Fibroblast of skin of left biceps (primary cell): ENCODE measurements around the gene ASCC1.
"Not testable (repeated sequence)": the region's sequence is repeated elsewhere in the genome, so short reads cannot be mapped to it uniquely, and the experiment has no call there.

Experiments
- DNase-seq, 2 experiments: peaks; one replicate each; pipeline ENCODE4 v3.0.0-alpha.2; 2013; ENCODE audit warnings: low read depth in 2 of 2

Gene ASCC1

DNA sequence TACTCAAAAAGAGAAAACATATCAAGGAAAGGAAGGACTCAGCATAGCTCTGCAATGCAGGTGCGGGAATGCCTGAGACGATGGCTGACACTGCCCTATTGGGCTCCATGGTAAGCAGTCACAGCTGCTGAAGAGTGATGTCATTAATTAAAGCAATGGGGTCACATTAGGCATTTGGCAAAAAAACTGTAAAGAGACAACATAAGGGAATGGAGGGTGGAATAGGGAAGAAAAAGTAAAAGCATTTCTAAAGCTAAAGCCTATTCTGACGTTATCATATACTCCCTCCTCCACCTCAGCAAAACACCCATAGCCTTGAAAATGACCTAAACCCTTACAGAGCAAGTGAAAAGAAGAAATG lies 89.2 kb downstream of the ASCC1 start:
- DNase-seq, result no peak

DNA sequence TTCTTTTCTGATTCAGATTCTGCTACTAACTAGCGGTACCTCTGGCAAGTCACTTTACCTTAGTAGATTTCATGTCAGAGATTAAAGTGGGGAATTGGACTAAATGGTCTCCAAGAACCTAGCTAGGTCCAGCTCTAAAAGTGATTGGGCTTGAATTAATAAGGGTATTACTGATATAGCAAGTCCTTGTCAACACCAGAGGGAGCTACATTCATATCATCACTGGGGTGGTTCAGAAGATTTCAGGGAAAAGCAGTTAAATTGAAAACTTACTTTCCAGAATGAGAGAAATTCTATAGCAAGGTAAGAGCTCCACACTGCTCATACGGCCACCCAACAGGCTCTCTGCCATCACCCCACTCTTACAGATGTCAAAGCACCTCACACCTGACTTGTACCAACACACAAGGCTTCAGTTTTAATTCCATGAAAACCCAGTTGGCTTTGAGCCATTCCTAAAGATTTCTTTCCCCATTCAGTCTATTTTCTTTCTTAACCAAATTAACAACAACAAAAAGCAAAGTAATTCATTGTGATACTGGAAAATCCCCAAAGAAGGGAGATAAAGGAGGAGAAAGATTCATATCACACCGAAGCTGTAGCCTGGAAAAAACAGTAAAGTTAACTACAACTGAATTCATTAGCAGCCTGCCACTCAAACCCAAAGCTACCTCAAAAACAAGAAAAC lies 89.7 kb downstream of the ASCC1 start:
- DNase-seq, result peak in 1 of 2 experiments; percentile 12

DNA sequence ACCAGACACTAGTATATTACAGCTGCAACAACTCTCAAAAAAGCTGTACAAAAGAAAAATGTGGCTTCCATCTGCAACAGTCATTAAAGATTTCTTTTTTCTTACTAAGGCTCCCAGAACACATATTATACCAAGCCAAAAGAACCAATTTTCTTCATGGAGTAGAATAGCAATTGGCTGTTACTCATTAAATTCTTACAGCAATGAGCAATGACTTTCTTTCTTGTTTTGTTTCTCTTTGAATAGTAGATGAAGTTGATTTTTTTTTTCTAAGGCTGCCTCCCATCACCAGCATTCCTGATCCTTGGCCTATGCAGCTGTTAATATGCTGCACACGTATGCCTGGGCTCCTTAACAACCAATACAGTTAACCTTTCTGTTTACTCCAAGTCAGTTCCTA lies 91.1 kb downstream of the ASCC1 start:
- peak; percentile 5 to 26 for DNase-seq

DNA sequence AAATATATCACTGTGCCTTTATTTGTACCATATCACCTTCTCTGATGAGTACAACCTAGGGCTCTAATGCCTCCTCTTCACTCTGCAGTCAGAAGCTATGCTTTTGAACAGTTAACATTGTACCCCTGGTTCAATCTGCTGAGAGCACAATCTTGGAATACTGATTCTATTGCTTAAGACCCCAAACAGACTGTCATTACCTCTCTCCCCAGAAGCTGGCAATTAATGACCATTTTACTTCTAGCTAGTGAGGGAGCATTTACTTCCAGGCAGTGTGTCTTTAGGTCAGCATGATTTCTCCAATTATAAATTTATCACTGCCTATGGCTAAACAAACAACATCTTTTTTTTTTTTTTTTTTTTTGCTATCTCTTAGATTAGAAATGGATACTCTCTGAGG lies 91.7 kb downstream of the ASCC1 start:
- no peak for DNase-seq

DNA sequence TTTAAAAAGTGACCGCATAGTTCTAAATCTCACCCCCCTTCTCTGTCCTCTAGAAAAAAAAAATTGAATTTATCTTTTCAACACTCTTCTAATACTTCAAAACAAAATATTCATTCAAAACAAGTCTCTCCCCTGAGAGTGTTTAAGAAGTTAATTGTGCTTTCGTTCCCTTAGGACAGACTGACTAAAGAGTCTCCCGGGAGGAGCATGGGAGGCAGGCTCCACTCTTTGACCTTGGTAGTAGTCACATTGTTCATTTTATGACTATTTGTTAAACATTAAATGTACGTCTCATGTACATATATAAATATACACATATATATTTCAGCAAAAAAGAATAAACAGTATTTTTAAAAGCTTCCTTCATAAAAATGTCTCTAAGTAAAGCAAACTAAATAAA lies 92.5 kb downstream of the ASCC1 start:
- no peak for DNase-seq

DNA sequence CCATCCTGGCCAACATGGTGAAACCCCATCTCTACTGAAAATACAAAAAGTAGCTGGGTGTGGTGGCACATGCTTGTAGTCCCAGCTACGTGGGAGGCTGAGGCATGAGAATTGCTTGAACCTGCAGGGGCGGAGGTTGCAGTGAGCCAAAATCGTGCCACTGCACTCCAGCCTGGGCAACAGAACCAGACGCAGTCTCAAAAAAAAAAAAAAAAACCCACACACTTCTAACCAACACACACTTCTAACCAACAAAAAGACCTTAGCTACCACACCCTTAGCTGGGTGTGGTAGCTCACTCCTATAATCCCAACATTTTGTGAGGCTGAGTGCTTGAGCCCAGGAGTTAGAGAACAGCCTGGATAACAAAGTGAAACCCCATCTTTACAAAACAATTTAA lies 93.9 kb downstream of the ASCC1 start:
- DNase-seq, result no peak

DNA sequence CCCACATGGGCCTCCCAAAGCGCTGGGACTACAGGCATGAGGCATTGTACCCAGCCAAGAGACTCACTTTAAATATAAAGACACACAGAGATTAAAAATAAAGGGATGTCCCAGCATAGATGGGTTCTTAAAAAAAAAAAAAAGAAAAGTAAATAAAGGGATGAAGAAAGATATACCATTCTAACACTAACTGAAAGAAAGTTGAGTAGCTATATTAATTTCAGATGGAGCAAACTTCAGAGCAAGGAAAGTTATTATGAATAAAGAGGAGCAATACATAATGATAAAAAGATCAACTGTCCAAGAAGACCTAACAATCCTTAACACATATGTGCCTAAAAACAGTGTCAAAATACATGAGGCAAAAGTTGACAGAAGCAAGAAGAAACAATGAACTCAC lies 94.7 kb downstream of the ASCC1 start:
- DNase-seq, result no peak

DNA sequence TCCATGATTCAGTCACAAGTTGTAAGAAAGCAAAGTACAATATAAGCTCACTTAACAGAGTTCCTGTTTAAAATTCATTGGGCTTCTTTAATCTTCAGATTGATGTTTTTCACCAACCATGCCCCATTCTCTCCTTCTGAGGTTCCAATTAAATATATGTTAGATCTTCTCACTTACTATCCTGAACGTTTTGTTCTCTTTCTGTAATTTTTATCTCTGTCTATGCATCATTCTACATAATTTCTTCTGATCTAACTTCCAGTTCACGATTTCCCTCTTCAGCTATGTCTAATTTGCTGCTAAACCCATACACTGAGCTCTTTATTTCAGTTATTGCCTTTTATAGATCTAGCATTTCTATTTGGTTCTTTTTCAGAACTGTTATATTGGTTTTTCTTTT lies 99.7 kb downstream of the ASCC1 start:
- DNase-seq, result no peak

DNA sequence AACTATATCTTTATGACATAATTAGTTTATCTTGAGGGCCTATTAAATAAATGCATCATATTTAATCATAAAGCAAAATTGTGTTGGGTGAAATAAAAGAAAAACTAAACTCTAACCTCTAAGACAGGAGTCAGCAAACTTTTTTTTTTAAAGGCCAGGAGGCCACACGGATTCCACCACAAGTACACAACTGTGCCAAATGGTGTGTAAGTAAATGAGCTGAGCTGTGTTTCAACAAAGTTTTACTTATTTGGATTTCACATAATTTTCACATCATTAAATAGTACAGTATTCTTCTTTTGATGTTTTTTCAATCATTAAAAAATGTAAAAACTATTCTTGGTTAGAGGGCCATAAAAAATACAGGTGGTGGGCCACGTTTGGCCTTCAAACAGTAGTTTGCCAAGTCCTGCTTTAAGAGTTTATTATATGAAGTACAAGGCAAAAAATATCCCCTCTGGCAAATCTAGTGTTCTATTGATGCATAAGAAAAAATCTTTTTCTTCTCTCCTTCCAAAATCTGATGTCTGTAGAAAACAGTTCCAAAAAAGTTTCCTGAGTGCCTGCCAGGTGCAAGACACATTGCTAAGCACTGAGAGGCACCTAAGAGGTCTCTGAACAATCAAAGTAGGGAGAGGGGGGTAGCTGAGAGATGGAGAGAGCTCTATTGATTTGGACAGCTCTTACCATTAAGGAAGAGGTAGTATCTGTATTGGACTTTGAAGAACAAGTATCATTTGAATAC lies 101.2 kb downstream of the ASCC1 start:
- no peak for DNase-seq

DNA sequence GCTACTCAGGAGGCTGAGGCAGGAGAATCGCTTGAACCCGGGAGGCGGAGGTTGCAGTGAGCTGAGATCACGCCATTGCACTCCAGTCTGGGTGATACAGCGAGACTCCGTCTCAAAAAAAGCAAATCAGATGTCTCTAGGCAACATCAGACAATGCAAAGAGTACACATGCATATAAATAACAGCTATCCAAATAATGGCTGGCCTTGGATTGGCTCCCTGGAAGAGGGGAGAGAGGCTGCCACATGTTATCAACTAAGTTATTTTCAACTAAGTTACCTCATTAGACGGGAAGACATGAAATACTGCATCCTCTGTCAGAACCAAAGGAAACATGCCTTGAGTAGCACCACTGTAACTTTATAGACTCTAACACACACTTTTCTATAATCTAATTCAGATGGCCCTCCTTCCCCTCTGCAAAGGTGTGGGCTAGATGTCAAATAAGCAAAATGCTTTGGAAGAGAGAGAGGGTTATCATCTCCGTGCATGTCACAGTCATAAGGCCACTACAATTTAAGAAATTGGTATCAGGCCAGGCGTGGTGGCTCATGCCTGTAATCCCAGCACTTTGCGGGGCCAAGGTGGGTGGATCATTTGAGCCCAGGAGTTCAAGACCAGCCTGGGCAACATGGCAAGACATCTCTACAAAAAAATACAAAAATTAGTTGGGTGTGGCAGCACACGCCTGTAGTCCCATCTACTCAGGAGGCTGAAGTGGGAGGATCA lies 105.2 kb downstream of the ASCC1 start:
- DNase-seq, result no peak

DNA sequence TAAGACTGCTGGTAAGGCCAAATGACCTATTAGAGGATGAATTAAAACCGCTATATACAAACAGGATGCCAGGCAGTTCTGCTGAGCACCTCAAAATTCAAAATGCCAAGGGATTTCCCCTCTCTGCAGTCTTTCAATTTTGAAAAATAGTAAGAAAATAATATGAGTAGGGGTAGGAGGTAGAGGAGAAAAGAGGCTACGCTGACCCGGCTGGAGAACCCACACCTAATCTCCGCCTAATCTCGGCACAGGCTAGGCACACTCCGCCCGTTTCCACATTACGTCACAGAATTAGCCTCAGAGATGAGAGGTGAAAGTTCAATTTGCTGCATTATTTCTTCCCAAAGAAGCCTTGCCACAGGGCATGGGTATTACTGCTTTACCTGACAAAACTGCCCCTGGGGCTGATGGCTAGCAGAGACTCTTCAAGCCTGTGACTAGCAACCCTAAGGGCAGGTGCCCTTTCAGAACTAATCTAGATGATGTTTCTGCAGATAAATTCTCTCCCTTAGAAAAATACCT lies 106.4 kb downstream of the ASCC1 start:
- no peak for DNase-seq

DNA sequence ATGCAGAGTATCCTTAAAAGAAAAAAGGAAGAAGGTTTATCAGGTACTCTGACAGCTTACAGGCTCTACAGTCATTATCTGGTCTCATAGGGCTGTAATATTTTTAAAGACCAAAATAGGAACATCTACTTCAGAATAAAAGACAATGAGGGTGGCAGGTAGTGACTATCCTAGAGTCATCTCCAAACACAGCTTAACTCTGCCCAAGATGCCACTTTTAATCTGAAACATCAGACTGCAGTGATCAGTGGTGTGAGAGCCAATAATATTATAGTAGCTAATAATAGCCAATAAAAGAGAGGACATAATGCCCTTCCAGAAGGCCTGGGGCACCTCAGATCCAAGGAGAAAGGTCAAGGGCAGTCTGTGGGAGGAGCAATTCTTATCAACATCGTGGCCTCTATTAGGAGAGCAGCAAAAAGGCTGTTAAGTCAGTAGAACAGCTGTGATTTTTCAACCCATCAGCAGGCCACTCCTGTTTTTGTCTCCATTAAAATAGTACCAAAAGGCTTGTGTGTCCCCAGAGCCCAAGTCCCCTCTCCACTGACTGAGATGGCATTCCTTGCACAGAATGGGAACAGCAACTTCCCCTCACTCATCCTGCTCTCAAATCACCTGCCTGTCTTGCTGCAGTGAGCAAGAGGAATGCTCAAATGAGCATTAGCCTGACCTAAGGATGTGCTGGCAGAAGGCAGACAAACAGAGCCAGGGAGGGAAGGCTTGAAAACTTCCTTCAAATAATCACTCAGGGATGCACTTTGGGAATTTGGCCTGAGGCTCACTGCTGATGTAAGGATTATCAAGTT lies 107.0 kb downstream of the ASCC1 start:
- no peak for DNase-seq

DNA sequence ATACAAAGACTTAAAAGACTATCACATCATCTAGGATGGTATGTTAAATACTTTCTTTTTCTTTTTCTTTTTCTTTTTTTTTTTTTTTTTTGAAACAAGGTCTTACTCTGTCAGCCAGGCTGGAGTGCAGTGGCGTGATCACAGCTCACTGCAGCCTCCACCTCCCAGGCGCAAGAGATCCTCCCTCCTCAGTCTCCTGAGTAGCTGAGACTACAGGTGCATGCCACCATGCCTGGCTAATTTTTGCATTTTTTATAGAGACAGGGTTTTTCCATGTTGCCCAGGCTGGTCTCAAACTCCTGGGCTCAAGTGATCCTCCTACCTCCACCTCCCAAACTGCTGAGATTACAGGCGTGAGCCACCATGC lies 108.1 kb downstream of the ASCC1 start:
- DNase-seq, result not testable (repeated sequence)

DNA sequence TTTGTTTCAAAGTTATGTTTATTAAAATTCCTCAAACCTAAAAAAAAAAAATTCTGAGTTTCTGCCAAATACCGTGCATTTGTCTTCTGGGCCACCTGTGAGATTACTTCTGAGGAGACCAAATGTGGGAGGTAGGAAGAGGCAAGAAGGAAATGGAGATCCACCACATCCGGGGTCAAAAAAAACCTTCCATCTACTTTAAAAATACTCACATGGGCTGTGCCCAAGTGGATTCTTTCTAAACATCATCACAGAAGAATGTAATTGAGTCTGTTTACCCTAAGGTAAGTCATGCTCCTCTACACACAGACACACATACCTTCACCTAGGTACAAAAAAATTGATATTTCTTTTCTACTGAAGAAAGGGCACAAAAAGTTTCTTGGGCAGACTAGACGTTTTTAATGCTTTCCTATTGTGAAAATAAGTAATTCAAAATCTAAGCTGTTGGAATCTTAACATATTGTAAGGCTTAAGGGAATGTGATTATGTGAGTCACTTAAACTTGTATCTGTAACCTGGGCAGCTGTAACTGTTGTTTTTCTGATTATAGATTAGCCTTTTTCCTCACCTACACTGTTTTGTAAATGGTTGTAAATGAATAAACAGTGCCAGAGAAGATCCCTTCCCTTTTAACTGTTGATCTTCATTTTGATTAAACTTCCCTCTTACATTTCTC lies 108.6 kb downstream of the ASCC1 start:
- DNase-seq, result no peak

DNA sequence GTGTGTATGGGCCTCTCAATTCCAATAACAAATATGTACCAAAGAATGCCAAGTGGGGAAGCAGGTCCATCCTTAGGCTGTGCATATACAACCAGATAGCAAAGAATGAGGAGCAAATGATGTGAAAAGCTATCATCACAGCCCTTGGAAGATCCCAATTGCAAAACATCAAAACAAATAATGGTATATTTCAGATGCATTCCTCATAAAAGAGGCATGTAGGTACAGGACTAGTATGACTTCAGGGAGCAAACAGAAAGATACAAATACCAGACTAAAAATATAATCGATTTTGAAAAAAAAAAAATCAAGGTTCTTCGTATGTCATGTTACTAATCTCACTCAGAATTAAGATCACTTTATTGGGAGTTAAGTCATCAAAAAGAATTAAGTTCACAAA lies 109.2 kb downstream of the ASCC1 start:
- no peak for DNase-seq

DNA sequence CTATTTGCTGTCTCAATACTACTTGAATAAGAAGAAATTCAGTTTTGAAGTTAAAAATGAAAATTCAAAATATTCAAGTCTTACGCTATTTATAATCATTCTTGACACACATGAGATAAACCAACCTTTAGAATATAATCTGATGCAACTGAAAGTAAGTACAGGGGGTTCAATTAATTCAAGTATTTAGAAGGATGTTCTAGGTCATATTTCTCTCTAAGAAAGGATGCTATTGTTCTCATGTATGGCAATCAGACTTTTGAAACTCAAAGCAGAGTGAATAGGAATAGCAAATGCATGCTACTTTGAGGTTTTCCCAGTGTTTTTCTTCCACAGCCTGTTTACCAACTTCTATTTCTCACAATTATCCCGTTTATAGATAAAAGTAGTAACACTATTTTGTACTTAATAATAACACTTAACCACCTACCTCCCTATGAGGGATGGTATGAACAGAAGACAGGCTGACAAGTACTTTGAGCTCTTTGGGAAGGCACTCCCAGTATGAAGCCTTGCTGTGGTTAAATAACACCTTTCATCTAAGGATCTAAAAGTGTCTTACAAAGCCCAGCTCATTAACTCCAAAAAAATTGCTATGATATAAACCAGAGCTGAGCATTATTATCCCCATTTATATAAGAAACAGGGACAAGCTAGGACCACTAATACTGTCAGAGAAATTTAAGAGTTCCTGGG lies 109.8 kb downstream of the ASCC1 start:
- DNase-seq, result no peak

DNA sequence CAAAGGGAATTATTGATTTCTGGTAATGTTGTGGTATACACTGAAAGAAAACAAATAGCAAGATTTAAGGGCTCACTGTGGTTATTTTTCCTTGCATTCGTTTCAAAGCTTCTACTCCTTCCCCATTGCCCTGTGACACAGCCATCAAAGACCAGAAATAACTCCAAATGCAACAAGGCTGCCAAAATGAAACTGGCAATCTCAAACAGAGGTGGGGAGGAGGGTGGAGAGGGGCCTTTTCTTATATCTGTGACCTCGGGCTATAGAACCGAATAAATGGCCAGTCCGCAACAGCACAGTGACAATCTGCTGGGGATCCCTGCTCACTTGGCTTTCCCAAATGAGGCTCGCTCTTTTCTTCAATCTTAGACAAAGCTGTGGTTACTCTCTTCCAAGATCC lies 110.4 kb downstream of the ASCC1 start:
- DNase-seq, result no peak

DNA sequence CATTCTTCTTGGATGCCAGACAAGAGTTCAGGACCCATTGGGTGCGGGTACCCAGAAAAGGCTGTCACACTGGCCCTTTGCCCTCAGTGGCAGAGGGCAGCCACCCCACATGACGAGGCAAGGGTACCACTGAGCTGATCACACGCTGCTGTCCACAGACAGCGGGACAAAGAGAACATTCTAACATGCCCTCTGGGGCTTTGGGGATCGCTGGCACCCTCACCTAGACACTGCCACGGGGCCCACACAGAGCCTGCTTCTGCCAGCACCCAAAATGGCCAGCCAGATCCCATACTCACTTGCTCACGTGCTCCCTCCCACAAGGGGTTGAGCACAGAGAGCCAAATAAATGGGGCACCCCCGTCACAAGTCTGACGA lies 111.0 kb downstream of the ASCC1 start:
- no peak for DNase-seq

DNA sequence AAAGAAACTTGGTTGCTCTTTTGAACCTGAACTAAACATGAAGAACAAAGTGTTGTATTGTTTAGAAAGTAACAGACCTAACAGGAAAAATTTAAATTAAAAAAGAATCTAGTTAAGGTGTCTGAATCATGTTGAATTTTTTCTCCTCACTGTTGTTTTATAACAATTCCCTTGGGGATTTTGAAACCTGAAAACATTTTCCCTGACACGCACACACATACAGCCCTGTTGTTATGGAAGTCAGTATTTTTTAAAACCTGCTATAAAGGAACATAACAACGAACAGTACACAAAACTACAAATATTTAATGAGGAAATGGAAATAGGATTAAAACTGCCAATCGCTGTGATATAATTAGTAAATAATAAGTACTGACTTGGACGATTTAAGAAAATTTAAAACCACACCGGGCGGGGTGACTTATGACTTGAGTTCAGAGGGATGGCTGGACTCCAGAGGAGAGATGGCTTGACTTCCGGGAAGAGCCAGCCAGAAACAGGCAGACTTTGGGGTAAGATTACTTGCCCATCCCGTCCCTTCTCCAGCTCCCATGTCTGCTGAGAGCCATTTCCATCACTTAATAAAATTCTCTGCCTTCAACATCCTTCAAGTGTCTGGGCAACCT lies 111.5 kb downstream of the ASCC1 start:
- DNase-seq, result no peak

DNA sequence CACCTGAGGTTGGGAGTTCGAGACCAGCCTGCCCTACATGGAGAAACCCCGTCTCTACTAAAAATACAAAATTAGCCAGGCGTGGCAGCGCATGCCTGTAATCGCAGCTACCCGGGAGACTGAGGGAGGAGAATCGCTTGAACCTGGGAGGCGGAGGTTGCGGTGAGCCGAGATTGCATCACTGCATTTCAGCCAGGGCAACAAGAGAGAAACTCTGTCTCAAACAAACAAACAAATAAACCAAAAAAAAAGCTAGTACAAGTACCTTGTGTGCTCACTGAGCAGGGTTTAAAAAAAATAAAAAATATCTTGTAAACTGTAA lies 116.5 kb downstream of the ASCC1 start:
- DNase-seq, result no peak
